Stomach (tissue), 4 donors: ENCODE data around the gene STK32A.

Experiments
- POLR2AphosphoS5 ChIP-seq, 3 donors: sonication (generic); formaldehyde crosslinking; IDR thresholded peaks; one replicate each; pipeline ENCODE4 v1.6.1; 2016; ENCODE audit warnings: antibody characterized with exemption in 3 of 3
- TF ChIP-seq, protein P1 (sequence below), 7 experiments: fragments of 450-650 bp in 4 of 7; fragments of 200-600 bp in 3 of 7; sonication (generic) in 3 of 7; IDR thresholded peaks; one replicate each; pipeline ENCODE4 v1.5.1; 2016 to 2019; ENCODE audit warnings: antibody characterized with exemption in 7 of 7, control low read depth in 2 of 7, mild to moderate bottlenecking in 1 of 7

DNA sequence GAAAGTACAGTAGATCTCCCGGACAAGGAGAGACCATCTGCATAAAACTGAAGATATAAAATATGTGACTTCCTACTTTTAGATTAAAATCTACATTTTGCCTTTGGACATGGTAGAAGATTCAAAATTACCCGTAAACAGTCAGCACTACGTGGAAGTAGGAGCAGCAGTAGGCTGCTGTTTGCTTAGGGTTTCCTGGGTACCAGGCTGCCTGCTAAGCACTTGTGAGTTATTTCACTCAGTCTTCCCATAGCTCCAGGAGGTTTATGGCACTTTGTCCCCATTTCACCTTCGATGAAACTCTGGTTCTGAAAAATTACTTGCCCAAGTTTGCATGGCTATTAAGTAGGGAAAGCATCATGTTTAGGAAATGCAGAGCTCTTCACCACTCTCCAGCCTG, 92.6 kb downstream of the STK32A start:
- TF ChIP-seq, protein P1, sequence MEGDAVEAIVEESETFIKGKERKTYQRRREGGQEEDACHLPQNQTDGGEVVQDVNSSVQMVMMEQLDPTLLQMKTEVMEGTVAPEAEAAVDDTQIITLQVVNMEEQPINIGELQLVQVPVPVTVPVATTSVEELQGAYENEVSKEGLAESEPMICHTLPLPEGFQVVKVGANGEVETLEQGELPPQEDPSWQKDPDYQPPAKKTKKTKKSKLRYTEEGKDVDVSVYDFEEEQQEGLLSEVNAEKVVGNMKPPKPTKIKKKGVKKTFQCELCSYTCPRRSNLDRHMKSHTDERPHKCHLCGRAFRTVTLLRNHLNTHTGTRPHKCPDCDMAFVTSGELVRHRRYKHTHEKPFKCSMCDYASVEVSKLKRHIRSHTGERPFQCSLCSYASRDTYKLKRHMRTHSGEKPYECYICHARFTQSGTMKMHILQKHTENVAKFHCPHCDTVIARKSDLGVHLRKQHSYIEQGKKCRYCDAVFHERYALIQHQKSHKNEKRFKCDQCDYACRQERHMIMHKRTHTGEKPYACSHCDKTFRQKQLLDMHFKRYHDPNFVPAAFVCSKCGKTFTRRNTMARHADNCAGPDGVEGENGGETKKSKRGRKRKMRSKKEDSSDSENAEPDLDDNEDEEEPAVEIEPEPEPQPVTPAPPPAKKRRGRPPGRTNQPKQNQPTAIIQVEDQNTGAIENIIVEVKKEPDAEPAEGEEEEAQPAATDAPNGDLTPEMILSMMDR (IDR thresholded peaks at IDR 0.05) = no peak
- no peak for TF ChIP-seq POLR2AphosphoS5 (IDR thresholded peaks at IDR 0.05)
